DMS79 treated with DMSO at 0.1 percent for 48 hours (cell line): ENCODE results near the gene LAMA2.
"Not testable (repeated sequence)": the region's sequence is repeated elsewhere in the genome, so short reads cannot be mapped to it uniquely, and the experiment has no call there.

Source experiments
- DNase-seq: peaks from one replicate; lab custom pipeline; 2025; lab: John Stamatoyannopoulos, UW

Gene LAMA2

GRCh38 chr6:129006724-129007514, 124.0 kb downstream of the LAMA2 start:
- DNase-seq = no peak

- DNase-seq = no peak
Measured at GRCh38 chr6:129007701-129008373, 124.9 kb downstream of the LAMA2 start.

DNA sequence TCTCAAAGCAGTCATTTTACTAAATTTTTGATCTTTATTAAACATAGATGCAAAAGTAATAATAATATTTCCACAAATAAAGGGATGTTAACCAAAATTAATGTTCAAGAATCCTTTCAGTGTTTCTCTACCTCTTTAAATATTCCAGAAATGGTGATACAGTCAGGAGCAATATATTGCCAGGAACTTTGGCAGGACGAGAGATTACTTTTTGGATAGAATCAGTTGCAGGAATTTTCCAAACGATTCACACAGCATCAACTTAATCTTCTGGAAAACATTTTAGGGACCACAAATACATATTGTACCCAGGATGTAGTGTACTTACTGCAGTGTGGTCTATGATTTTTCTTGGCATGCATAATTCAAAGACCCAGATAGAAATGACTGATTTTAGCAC, 125.7 kb downstream of the LAMA2 start:
- no peak for DNase-seq

DNA sequence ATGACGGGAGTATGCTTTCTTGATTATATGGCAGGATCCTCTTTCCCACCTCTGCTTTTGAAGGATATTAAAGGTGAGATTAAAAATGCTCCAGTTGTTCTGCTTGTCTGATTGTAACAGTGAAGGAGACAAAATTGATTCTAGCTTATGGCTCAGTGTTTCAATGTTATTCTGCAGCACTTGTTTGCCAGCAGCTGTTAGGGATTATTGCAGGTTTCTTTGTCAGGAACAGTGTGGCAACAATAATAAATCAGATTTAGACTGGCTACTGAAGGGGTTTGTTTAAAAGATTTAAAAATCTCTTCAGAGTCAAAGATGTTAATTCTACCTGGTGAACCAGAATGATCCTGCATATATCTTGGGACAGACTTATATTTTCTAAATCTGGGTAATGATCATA, 126.9 kb downstream of the LAMA2 start:
- DNase-seq = no peak

GRCh38 chr6:129014302-129014701, 131.4 kb downstream of the LAMA2 start:
- DNase-seq = no peak

- no peak for DNase-seq
Measured at GRCh38 chr6:129015721-129016120, 132.8 kb downstream of the LAMA2 start.

GRCh38 chr6:129016844-129017243, 133.9 kb downstream of the LAMA2 start:
- no peak for DNase-seq

DNA sequence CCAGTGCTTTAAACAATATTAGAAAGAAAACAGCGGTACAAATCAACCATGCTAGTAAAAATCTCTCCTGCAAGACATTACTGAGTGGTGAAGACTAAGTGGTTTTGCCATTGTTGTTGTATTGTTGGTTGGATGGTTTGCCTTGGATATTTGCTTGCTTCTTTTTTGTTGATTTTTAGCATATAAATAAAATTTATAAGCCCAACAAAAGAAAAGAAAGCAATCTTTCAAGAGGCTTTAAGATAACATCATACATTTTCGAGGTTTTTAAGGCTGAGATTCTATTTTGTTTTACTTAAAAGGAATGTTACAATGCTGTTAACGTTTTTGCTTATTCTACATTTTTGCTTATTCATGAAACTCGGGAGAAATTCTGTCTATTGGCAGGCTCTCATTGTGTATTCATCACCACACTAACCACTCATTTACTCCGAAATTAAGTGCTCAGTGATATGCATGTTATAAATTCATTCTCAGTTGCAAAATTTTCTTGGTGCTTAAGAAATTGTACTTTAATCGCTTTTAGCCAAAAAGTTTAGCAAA, 139.1 kb downstream of the LAMA2 start:
- DNase-seq = no peak

- no peak for DNase-seq
Measured at GRCh38 chr6:129026601-129027000, 143.7 kb downstream of the LAMA2 start.

DNA sequence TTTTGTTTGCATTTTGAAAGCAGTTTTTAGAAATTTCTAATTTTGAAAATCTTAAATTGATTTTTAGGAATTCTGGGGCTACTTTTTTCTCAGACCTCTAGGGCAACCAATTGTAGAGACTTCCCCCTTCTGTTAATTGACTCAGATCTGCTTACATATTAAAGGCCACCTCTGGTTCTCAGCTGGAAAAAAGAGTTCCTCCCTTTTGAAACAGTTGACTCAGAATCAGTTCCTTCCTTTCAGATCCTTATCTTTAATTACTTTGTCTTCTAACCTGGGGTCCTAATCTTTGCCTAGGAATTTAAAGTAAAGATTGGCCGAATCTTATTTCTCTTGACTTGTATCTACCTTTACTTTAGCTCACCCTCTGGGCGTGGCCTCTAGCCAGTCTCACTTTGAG, 146.8 kb downstream of the LAMA2 start:
- no peak for DNase-seq

DNA sequence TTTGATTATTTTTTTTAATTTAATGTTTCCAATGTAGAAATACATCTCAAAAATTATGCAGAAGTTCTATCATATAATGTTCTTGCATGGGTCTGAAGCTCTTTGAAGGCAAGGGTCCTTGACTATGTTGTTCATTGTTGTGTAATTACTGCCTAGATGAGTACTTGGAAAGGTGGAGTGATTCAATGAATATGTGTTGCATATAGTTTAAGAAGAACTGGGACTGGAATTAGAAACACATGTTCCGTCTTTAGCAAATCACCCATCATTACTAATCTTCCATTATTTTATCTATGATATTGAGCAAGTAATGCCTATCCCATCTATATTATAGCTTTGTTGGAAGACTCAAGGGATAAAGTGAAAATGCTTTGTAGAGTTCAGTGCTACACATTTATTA, 147.3 kb downstream of the LAMA2 start:
- no peak for DNase-seq

- no peak for DNase-seq
Measured at GRCh38 chr6:129031051-129031599, 148.2 kb downstream of the LAMA2 start.

GRCh38 chr6:129032602-129033001, 149.7 kb downstream of the LAMA2 start:
- DNase-seq = no peak

DNA sequence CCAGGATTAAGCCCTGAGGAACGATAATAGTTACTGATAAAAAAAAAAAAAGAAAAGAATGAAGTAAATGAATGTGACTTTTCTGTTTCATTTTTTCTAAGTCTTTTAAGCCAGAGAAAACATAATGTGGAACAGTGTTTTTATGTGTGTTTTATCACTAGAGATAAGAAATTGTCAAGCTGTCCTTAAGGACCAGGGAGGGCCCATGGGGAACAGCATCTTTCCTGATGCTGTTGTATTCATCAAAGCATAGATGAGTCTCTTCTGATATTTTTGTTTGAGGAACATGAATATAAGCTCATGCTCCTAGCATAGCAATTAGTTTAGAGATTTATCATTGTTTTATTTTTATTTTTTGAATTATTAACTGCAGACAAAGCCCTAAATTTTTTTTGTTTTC, 150.2 kb downstream of the LAMA2 start:
- no peak for DNase-seq

GRCh38 chr6:129033581-129033980, 150.6 kb downstream of the LAMA2 start:
- no peak for DNase-seq

GRCh38 chr6:129041563-129041962, 158.6 kb downstream of the LAMA2 start:
- DNase-seq = no peak

GRCh38 chr6:129046526-129046925, 163.6 kb downstream of the LAMA2 start:
- no peak for DNase-seq

DNA sequence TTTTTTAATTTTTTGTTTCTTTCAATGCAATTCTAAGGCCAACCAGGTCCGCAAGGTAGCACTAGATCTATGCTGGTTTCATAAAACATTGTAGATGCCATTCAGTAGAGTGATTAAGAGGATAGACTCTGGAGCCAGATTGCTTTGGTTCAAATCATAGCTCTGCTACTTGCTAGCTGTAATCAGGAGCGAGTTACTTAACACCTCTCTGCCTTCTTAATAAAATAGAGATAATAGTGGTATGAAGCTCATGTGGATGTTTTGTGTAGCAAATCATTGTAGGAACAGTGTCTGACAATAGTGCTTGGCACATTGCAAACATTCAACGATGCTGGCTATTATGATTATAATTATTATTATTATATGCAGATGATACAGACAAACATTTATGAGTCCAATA, 164.9 kb downstream of the LAMA2 start:
- no peak for DNase-seq

- no peak for DNase-seq
Measured at GRCh38 chr6:129050086-129050485, 167.1 kb downstream of the LAMA2 start.

- DNase-seq = not testable (repeated sequence)
Measured at GRCh38 chr6:129053143-129053542, 170.2 kb downstream of the LAMA2 start.

DNA sequence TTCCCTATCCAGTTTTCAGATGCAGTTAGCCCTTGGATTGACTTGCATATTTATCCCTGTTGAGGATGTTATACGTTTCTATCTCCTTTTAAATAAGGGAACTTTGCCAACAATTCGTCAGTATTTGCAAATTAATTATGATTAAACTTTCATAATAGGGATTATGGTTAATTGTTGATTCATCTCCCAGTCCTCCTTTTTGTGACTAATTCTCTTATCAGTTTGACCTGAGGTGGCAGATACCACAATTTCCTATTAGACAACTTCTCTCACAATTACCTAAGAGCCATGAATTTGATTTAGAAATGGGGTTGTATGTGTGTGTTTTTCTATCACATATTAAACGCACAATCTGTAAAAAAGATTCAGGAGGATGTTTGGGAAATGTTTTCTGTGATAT, 172.9 kb downstream of the LAMA2 start:
- DNase-seq = no peak

- no peak for DNase-seq
Measured at GRCh38 chr6:129059650-129060049, 176.7 kb downstream of the LAMA2 start.

DNA sequence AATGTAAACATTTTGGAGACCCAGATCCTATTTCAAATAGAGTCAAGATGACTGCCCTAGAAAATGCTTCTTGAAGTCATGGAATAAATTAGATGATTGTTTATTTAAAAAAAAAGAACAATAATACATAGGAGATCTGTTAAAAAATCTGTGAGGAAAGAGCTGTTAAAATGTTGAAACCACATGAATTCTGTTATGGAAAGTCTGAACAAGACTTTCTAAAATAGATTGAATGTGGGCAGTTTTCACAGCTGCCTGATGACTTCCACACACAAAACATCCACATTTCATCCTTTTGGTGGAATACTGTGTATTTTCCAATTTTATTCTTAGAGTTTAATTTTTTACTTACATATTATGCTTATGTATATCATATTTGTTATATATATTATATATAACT, 186.1 kb downstream of the LAMA2 start:
- DNase-seq = no peak
